NCI-H748 (cell line): Measurements from ENCODE around the gene NANOS3.
"Not testable (repeated sequence)": the region's sequence is repeated elsewhere in the genome, so short reads cannot be mapped to it uniquely, and the experiment has no call there.

Experiments used
- DNase-seq: peaks from one replicate; lab custom pipeline; 2025; ENCODE audit not compliant: unreplicated experiment; lab: John Stamatoyannopoulos, UW

NANOS3 gene

DNA sequence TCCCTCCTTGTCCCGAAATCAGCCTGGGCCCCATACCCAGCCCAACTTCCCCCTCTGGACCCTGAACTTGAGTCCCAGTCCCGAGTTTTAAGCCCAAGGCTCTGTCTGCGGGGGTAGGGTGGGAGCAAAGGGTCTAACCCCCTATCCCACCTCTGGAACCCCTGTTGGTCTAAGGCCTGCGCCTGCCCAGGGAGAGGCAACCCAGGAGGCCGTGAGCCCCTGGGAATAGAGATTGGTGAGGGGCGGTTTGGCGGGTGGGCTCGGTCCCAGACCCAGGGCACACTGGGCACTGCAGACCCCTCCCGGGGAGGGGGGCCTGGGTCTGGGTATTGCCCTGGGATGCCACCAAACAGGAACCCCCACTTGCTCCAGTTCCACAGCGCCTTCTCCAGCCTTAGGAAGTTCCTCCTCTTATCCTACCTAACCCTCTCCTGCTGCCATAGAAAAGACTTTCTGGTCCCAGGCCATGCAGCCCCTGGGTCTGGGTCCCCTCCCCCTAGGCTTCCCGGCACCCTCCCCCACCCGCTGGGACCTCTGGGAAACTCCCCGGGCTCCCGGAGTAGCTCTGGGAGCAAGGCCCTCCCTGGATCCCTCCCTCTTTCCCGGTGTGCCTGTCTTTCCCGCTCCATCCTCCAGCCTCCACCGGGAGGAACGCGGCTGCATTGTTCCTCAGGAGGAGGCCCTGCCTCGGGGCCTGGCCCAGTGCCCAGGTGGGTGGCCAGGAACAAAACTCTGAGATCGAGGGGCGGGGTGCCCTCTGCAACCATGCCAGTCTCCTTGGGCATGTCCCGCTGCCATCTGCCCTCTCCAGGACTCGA lies 33.6 kb upstream of the NANOS3 start:
- DNase-seq = no peak

DNA sequence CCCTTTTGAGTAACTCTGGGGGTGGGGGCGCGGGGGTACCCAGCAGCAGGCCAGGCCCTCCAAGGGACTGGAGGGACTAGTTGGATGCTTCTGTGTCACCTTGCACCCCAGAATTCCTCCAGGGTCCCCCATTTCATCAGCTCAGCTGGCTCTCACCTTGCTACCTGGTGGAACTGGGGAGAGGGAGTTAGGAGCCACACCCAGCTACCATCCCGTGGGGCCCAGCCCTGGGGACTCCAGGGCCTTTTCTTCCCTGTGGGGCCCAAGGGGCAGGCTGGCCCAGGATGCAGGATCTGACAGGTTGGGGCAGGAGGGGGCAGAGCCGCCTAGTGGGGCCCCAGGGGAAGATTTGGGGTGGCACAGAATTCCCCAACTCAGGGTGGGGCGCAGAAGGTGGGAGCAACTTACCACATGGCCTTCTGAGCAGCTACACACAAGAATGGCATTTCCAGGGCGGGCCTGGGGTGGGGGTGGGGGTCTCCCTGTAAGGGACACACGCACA lies 32.8 kb upstream of the NANOS3 start:
- DNase-seq = no peak

DNA sequence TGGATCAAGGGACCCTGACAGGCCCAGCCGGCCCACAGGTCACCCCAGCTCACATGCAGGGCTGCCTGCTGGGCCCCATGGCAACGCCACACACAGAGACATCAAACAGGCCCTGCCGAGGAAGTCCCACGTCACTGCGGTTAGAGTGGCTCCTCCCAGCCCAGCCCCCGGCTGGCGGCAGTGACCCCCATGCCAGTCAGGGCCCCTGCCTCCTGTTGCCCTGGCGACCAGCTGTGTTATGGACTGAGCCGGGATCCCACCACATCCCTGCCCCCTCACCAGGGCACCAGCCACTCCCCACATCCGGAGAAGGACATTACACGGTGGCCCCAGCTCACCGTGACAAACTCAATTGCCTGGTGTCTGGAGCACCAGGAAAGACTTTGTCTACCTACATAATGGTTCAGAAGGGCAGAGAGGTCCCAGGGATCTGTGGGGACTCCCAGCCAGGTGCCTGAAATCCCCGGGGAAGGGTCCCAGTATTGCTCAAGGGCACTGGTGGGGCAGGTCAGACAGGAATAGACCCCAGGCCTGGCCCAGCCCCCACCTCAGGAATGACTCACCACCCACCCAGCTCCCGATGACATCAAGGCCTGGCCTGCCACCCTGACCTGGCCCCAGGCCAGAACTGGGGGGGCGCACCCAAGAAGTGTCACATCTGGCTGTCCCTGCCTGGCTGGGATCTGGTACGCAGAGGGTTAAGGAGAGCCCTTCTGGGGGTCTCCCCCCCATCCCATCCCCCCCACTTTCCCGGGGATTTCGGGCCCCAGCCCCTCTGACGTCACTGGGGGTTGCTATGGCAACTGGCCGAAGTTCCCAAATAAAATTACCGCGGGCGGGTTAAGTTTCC lies 30.2 kb upstream of the NANOS3 start:
- peak; percentile 84 for DNase-seq

GRCh38 chr19:13847407-13848339 lies 29.3 kb upstream of the NANOS3 start:
- DNase-seq = peak; percentile 85

DNA sequence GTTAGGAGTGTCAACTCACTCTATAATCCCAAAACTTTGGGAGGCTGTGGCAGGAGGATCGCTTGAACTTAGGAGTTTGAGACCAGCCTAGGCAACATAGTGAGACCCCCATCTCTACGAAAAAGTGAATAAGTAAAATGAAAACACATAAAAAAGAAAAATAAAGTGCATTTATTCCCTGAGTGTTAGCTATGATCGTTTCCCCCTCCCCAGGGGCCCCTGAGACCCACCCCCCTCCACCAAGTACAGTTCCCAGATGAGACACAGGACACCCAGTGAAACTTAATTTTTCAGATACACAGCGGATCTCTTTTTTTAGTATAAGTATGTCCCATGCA lies 28.6 kb upstream of the NANOS3 start:
- DNase-seq = no peak

DNA sequence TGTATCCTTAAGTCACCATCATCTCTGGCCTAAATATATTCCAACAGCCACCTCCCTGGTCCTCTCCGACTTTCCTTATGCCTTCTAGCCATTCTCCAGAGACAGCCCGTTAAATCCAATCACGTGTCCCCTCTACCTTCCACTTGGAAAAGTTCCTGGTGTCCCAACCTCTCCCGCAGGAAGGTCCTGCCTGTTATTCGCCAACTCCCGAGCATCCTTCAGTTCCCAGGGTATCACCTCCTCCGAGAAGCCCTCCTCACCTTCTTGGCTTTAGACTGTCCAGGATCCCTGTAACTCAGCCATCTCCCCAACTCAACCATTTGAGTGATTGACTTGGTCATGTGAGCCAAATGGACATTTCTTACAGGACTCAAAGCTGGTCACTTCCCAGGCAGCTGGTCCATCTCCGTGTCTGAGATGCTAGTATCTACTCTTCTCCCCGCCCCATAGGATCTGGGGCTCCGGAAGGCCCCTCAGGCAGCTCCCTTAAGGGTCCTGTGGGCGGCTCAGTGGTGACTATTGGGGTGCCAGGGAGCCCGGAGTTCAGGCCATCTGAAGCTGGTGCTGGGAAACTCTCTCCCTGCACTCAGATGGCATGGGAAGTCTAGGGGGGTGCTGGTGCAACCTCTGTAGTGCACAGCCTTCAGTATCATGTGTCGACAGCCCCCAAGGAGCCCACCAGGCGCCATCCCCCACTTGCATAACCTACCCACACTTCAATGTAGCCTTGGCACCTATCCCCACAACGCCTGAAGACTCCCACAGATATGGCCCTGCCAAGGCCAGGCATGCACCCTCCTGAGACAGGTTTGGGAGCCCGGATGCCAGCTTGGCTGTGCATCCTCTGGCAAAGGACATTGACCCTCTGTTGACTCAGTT lies 27.9 kb upstream of the NANOS3 start:
- DNase-seq = no peak

DNA sequence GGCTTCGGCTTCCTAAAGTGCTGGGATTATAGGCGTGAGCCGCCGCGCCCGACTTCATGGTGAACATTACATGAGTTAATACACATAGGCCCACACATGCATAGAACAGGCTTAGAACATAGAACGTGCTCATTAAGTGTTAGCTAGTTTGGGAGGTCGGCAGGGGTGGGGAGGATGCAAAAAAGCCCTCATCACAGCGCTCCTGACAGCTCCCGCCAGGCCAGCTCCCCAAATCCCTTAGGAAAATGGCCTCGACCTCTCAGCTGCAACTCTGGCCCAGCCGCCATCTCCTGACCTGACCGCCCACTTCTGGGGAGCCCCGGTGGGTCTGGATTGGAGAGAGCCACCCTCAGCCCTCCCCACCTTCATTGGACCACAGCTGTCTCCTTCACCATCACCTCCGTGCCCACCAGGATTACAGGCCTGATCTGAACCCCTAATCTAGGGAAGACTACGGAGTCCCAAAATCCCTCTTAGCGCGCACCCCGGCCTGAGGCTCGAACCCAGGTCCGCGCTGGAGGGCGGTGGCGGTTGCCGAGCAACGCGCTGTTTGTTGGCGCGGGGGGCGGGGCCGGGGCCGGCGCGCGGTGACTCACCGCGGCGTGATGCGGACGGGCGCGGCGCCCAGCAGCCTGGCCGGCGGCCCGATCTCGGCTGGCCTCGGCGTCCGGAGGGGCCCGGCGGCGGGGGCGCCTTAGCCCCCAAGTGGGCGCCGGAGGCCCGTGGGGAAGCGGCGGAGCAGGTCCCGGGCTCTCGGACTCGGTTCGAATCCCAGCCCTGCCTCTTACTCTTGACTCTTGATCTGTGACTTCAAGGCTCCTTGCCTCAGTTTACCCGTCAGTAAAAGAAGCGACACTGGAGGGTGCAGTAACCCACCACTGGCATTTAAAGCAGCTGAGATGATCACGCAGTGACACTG lies 26.7 kb upstream of the NANOS3 start:
- peak; percentile 66 for DNase-seq

- DNase-seq = no peak
Measured at GRCh38 chr19:13850910-13851733, 25.8 kb upstream of the NANOS3 start.

DNA sequence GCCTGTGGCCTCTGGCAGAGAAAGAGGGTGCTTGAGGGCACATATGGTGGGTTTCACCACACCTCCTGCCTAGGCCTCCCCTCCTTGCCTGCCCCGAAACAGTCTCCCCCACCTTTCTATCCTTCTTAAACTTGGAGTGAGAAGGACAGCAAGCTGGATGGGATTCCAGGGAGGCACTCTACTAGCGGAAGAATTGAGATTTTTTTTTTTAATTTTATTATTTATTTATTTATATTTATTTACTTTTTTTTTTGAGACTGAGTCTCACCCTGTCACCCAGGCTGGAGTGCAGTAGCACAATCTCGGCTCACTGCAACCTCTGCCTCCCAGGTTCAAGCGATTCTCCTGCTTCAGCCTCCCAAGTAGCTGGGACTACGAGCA lies 25.2 kb upstream of the NANOS3 start:
- DNase-seq = not testable (repeated sequence)

DNA sequence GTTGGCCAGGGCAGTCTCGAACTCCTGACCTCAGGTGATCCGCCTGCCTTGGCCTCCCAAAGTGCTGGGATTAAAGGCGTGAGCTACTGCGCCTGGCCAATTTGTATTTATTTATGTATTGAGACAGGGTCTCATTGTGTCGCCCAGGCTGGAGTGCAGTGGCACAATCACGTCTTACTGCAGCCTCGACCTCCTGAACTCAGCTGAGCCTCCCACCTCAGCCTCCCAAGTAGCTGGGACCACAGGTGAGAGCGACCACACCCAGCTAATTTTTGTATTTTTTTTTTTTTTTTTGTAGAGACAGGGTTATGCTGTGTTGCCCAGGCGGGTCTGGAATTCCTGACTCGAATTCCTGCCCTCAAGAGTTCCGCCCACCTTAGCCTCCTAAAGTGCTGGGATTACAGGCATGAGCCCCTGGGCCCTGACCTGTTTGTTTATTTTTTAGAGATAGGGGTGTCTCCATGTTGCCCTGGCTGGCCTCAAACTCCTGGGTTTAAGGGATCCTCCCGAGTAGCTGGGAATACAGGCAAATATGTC lies 24.7 kb upstream of the NANOS3 start:
- not testable (repeated sequence) for DNase-seq

DNA sequence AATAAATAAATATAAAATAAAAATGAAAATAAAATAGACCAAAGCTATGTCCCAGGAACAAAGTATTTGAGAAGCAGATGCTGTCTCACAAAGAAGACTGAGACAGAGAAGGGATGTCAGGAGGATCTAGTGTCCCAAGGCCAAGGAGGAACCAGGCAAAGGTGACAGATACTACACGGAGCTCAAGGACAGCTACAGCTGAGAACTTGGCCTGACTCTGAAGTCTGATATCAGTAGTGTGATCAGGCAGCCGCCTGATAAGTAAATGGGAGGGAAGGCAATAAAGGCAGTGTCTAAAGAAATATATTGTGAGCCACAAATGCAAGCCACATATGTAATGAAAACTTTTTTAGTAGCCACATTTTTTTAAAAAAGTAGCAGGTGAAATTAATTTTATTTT lies 20.4 kb upstream of the NANOS3 start:
- no peak for DNase-seq

- DNase-seq = peak; percentile 5
Measured at GRCh38 chr19:13859361-13859880, 17.5 kb upstream of the NANOS3 start.

GRCh38 chr19:13860679-13861391 lies 16.1 kb upstream of the NANOS3 start:
- no peak for DNase-seq

- DNase-seq = no peak
Measured at GRCh38 chr19:13861392-13861713, 15.6 kb upstream of the NANOS3 start.

GRCh38 chr19:13861714-13862531 lies 15.0 kb upstream of the NANOS3 start:
- peak; percentile 65 for DNase-seq

DNA sequence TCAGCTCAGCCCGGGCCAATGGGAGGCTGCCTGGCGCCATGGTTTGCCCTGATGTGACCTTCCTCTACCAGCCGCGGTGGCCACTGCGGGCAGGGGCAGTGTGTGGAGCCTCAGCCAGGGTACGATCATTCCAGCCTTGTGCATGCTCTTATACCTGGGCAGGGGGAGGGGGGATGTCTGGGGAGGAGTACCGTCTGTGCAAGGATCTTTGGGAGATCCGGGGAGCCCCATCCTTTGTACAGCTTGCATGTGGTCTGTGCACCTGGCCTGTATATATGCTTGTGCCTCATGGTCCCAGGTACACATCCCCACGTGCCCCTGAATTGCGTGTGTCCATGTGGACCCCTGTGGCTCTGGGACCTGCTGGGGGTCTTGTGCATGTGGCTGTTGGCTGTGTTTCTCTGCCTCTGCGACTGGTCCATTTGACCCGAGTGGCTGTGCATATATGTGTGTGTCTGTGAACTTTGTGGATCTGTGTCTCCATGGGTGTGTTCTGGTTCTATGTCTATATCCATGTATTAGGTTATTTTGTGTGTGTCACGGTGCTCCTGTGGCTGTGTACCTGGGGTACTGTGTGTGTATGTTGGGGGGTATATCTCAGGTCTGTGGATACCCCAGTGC lies 12.8 kb upstream of the NANOS3 start:
- peak; percentile 29 for DNase-seq
